Muscle of leg (tissue), 11 donors: Measurements from ENCODE around the gene ZP1. TPM values are rescaled to one million over a fixed set of nuclear protein-coding genes. Genes with fewer than 3 reads are reported as not detected.
"Not testable (repeated sequence)": the region's sequence is repeated elsewhere in the genome, so short reads cannot be mapped to it uniquely, and the experiment has no call there.

Source experiments
- DNase-seq: peaks from one replicate; pipeline ENCODE4 v3.0.0; 2013
- H3K27ac ChIP-seq: one replicate; pipeline ENCODE4 v1.5.1; 2013; ENCODE audit warnings: mild to moderate bottlenecking, low read length, control low read depth
- H3K27me3 ChIP-seq: one replicate; pipeline ENCODE4 v1.6.1; 2013; ENCODE audit warnings: low read length; ENCODE audit not compliant: control insufficient read depth, insufficient read depth
- H3K36me3 ChIP-seq: one replicate; pipeline ENCODE4 v1.6.1; 2013; ENCODE audit warnings: low read length; ENCODE audit not compliant: control insufficient read depth, insufficient read depth
- H3K4me1 ChIP-seq: one replicate; pipeline ENCODE4 v1.6.1; 2013; ENCODE audit warnings: low read length; ENCODE audit not compliant: control insufficient read depth, insufficient read depth
- H3K4me3 ChIP-seq: one replicate; pipeline ENCODE4 v1.5.1; 2013; ENCODE audit warnings: low read length, control low read depth
- H3K9me3 ChIP-seq: replicated peaks from 2 replicates; pipeline ENCODE4 v1.6.1; 2013; ENCODE audit warnings: low read depth, low read length; ENCODE audit not compliant: control insufficient read depth
- WGBS: methylation state at CpG from one replicate; pipeline ENCODE4 v1.1.5; 2013; ENCODE audit warnings: missing lambda C conversion rate; ENCODE audit not compliant: insufficient coverage; 5-methylcytosine and 5-hydroxymethylcytosine counted together
- polyA plus RNA-seq, 8 donors: library from polyadenylated mRNA; unstranded; fragments of 120-200 nt; gene quantifications; one replicate each; pipeline versions ENCODE4 v1.2.1 to v1.2.3, GENCODE V29; 2013; ENCODE audit warnings: inconsistent platforms in 1 of 8, low replicate concordance in 1 of 8; ENCODE audit not compliant: insufficient read length in 8 of 8, insufficient read depth in 1 of 8
- total RNA-seq: library from RNA; stranded (reverse); fragments of 120-200 nt; gene quantifications from one replicate; pipeline ENCODE4 v1.2.4, GENCODE V29; 2013

ZP1 gene
- total and polyA plus RNA-seq, 9 donors, result 0.07 to 0.13 TPM; not detected in 7

DNA sequence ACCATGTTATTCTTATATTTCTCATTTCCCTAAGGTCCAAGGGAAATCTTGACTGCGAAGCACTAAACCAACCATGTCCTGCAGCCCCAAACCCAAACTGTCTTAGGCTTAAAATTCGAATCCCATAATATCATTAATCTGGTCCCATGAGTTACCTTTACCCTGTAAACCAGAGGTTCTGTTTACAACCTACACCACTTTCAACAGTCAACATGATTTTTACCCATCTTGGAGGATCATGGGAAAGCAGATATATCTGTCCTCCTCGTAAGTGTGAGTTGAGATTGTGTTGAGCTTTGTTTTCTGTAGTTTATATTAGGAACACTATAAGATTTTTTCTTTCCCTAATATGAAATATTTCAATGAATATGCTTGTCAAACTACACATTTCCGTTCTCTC, 32.6 kb downstream of the ZP1 start:
- Histone ChIP-seq H3K9me3 (no peaks in the 10 kb centered on the region), H3K36me3 (peaks cover 84% of the 10 kb centered on the region), H3K4me1 (peaks cover 4% of the 10 kb centered on the region), H3K4me3 (no peak overlapping the region), H3K27ac (no peak overlapping the region), H3K27me3 (no peaks in the 10 kb centered on the region)
- 56% methylated on average over 2 of the region's 4 CpGs for WGBS
- no peak for DNase-seq

- Histone ChIP-seq H3K27ac (no peak overlapping the region), H3K4me1 (peaks cover 13% of the 10 kb centered on the region), H3K4me3 (no peak overlapping the region), H3K36me3 (peaks cover 79% of the 10 kb centered on the region), H3K27me3 (no peaks in the 10 kb centered on the region), H3K9me3 (no peaks in the 10 kb centered on the region)
- WGBS, result 83% methylated on average over 5 of the region's 13 CpGs
- DNase-seq, result no peak
These were observed 33.5 kb downstream of the ZP1 start for GRCh38 chr11:60900673-60901404.

DNA sequence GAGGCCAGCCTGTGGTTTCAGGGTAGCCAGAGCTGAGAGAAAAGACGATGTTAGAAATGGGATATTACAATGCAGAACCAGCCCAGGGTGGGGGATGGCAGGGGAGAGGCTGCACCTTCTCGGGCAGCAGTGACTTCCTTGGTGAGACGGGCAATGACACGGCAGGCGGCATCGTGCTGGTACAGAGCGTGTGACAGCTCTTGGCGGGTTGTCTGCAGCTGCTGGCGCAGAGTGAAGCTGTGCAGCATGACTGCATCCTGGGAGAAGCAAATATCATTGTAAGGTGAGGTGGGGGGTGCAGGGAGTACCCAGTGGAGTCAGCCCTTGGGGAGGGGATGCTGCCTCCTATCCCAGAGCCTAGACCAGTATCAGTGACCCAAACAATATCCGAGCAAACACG, 35.3 kb downstream of the ZP1 start:
- Histone ChIP-seq H3K36me3 (peaks cover 65% of the 10 kb centered on the region), H3K27ac (no peak overlapping the region), H3K9me3 (no peaks in the 10 kb centered on the region), H3K4me3 (no peak overlapping the region), H3K27me3 (no peaks in the 10 kb centered on the region), H3K4me1 (peaks cover 16% of the 10 kb centered on the region)
- WGBS, result 88% methylated on average over 11 of the region's 11 CpGs
- DNase-seq, result no peak

DNA sequence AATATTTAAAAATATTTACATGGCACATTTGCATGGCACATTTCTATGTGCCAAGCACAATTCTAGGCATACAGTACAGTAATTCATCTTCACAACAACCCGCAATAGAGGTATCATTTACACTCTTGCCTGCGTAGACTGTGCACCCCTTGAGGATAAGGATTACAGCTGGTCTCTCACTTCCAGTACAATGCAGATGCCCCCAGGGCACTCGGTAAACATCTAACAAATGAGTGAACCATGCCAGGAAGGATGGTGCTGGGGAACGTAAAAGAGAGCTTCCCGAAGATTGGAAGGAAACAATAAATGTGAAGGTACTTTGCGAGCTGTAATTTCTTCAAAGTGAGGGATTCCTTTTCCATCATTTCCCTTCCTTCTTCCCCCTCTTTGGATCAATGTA, 37.7 kb downstream of the ZP1 start:
- WGBS, result no CpG with 5 or more reads among the region's 6 CpGs
- Histone ChIP-seq H3K27ac (no peak overlapping the region), H3K4me3 (peak overlapping the region; percentile 89), H3K9me3 (no peaks in the 10 kb centered on the region), H3K4me1 (peaks cover 16% of the 10 kb centered on the region), H3K27me3 (peaks cover 2% of the 10 kb centered on the region), H3K36me3 (peaks cover 42% of the 10 kb centered on the region)
- no peak for DNase-seq

DNA sequence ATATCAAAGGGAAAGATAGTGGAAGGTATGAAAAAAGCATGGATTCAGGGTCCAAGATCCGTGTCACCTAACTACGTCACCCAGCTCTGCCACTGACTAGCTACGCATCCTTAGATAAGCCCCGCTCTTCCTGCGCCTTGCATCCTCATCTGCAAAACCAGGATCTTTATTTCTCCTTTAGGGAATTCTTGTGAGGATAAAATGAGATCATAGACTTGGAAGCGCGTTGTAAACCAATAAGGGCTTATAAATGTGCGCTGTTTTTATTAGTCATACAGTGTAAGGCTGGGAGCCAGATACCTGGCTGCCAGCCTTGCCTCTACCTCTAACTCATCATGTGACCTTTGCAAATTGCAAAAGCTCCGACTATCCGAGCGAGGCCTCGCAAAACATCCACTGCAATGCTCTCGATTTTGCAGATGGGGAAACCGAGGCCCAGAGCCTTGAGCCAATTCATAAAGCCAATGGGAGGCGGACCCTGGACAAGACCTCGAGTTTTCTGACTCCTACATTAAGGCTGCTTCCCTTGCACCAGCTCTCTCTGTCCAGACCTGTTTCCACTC, 38.3 kb downstream of the ZP1 start:
- Histone ChIP-seq H3K4me1 (peaks cover 16% of the 10 kb centered on the region), H3K27ac (peak overlapping the region; percentile 89), H3K9me3 (no peaks in the 10 kb centered on the region), H3K4me3 (peak overlapping the region; percentile 89), H3K27me3 (peaks cover 3% of the 10 kb centered on the region), H3K36me3 (peaks cover 36% of the 10 kb centered on the region)
- 0% methylated on average over 10 of the region's 16 CpGs for WGBS
- peak; percentile 29 for DNase-seq

- DNase-seq, result peak; percentile 99
- H3K27ac ChIP-seq, result peak within 1 kb of the TSS; percentile 89
- no peaks in the 10 kb centered on the region for H3K9me3 ChIP-seq
- H3K4me3 ChIP-seq, result peak within 1 kb of the TSS; percentile 89
- peaks cover 3% of the 10 kb centered on the region for H3K27me3 ChIP-seq
- under 1% methylated on average over 72 of the region's 75 CpGs for WGBS
- H3K36me3 ChIP-seq, result peaks cover 29% of the 10 kb centered on the region
- peaks cover 19% of the 10 kb centered on the region for H3K4me1 ChIP-seq
These were observed 39.0 kb downstream of the ZP1 start, which contains the start of gene PRPF19 for GRCh38 chr11:60906132-60906972. Gene PRPF19 (minus strand): TSS chr11:60906585. CDS start chr11:60906382, 203 bp downstream.

- H3K27ac ChIP-seq, result no peak overlapping the region
- 47% methylated on average over 1 of the region's 1 CpG for WGBS
- peaks cover 6% of the 10 kb centered on the region for H3K36me3 ChIP-seq
- H3K4me1 ChIP-seq, result peaks cover 36% of the 10 kb centered on the region
- no peaks in the 10 kb centered on the region for H3K9me3 ChIP-seq
- no peak for DNase-seq
- H3K4me3 ChIP-seq, result no peak overlapping the region
- H3K27me3 ChIP-seq, result peaks cover 3% of the 10 kb centered on the region
These were observed 41.5 kb downstream of the ZP1 start for GRCh38 chr11:60908803-60909202.

- not testable (repeated sequence) for H3K4me3 ChIP-seq, H3K36me3 ChIP-seq, H3K27me3 ChIP-seq, DNase-seq, H3K9me3 ChIP-seq
- Histone ChIP-seq H3K27ac (peak overlapping the region; percentile 17), H3K4me1 (peaks cover 34% of the 10 kb centered on the region)
- 72% methylated on average over 3 of the region's 3 CpGs for WGBS
These were observed 42.4 kb downstream of the ZP1 start for GRCh38 chr11:60909680-60910280.

GRCh38 chr11:60910281-60910687, 42.9 kb downstream of the ZP1 start:
- Histone ChIP-seq H3K27ac (peak overlapping the region; percentile 17), H3K4me1 (peaks cover 34% of the 10 kb centered on the region)

More at GRCh38 chr11:60910281-60910687, 42.9 kb downstream of the ZP1 start:
- Histone ChIP-seq H3K4me3 (no peak overlapping the region), H3K9me3 (no peaks in the 10 kb centered on the region), H3K36me3 (no peaks in the 10 kb centered on the region), H3K27me3 (peaks cover 3% of the 10 kb centered on the region)
- 64% methylated on average over 3 of the region's 3 CpGs for WGBS
- peak; percentile 64 for DNase-seq
